ENCODE results near the gene PFN1. TPM values are rescaled to one million over a fixed set of nuclear protein-coding genes. Genes with fewer than 3 reads are reported as not detected.
A peak's percentile ranks its signal among the peaks of the same experiment; 100 is the strongest.

PFN1 gene
- total RNA-seq, 1 experiment from 2014 or later: 1,459 TPM

DNA sequence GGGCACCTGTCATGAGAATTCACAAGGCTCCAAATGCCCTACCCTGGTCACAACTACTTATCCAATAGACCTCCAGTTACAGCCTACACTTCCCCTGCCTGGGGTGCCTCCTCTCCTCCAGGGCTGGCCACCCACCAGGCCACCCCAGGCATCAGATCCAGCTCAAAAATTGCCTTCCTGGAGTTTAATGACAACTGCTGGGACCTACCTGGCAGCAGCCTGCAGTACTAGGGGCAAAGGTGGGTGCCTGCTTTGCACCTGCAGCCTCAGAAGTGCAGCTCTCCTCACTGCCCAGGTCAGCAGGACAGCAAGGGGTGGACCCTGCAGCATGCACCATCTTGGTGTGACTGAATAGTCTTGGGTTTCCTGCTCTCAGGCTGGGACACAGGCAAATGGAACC is 12.7 kb downstream of the PFN1 start:
- no peaks in the 10 kb centered on the region for H3K9me2 ChIP-seq (ENCODE audit: insufficient read depth)
- H3K27ac ChIP-seq: no peak overlapping the region
- H3K79me2 ChIP-seq (ENCODE audit: low read depth): peaks cover 19% of the 10 kb centered on the region
- peaks cover 29% of the 10 kb centered on the region for H3F3A ChIP-seq (ENCODE audit: insufficient read depth, low read depth)
- H4K20me1 ChIP-seq (ENCODE audit: insufficient read depth): no peaks in the 10 kb centered on the region
- no peak for DNase-seq
- no peak overlapping the region for H3K4me3 ChIP-seq
- no TSS peak for BruUV-seq (replicated peaks)
- TF ChIP-seq CTCF (conservative IDR thresholded peaks at IDR 0.05) (no peak), EZH2 (IDR thresholded peaks at IDR 0.05; ENCODE audit: low read depth) (no peak)
- H3K4me1 ChIP-seq (replicated peaks; ENCODE audit: insufficient read depth): peaks cover 21% of the 10 kb centered on the region
- no peak overlapping the region for H2AFZ ChIP-seq
- H3K4me2 ChIP-seq: no peak overlapping the region
- ChIA-PET POLR2A (ENCODE audit: unreplicated experiment) (no interaction called here), CTCF (no interaction called here)
- intact Hi-C loops (cut with micrococcal nuclease; ENCODE audit: unreplicated experiment): no loop called here
- H3K9me3 ChIP-seq (ENCODE audit: insufficient read depth, low read depth): no peaks in the 10 kb centered on the region
- peaks cover 5% of the 10 kb centered on the region; the same call in 1 of the 2 replicates for H3K36me3 ChIP-seq (ENCODE audit: low read depth)
- no peaks in the 10 kb centered on the region for H3K27me3 ChIP-seq (ENCODE audit: insufficient read depth, low read depth)

- no TSS peak for BruUV-seq (replicated peaks)
- peak; percentile 54 to 77 for DNase-seq
- no peaks in the 10 kb centered on the region for H3K9me2 ChIP-seq (ENCODE audit: insufficient read depth)
- peaks cover 21% of the 10 kb centered on the region for H3K4me1 ChIP-seq (replicated peaks; ENCODE audit: insufficient read depth)
- H3K27ac ChIP-seq: no peak overlapping the region
- H2AFZ ChIP-seq: no peak overlapping the region
- peaks cover 5% of the 10 kb centered on the region; the same call in 1 of the 2 replicates for H3K36me3 ChIP-seq (ENCODE audit: low read depth)
- H3K27me3 ChIP-seq (ENCODE audit: insufficient read depth, low read depth): no peaks in the 10 kb centered on the region
- TF ChIP-seq EZH2 (IDR thresholded peaks at IDR 0.05; ENCODE audit: low read depth): no peak
- TF ChIP-seq CTCF (conservative IDR thresholded peaks at IDR 0.05): no peak; the same call in 1 of the 2 replicates
- H3K4me2 ChIP-seq: peak overlapping the region; percentile 28
- CTCF ChIA-PET: interaction anchor here (0.6 to 0.9 kb wide), 4 partner anchors 15 to 444 kb away, joined by 3 to 4 read pairs (median 4); partner anchors contain the start of gene CHRNE
- peaks cover 17% of the 10 kb centered on the region for H3K79me2 ChIP-seq (ENCODE audit: low read depth)
- POLR2A ChIA-PET (ENCODE audit: unreplicated experiment): interaction anchor here (0.6 to 0.7 kb wide), 4 partner anchors 14 to 442 kb away, joined by 3 to 5 read pairs (median 4); partner anchors contain the start of gene PFN1
- H4K20me1 ChIP-seq (ENCODE audit: insufficient read depth): no peaks in the 10 kb centered on the region
- H3F3A ChIP-seq (ENCODE audit: insufficient read depth, low read depth): peaks cover 22% of the 10 kb centered on the region
- H3K9me3 ChIP-seq (ENCODE audit: insufficient read depth, low read depth): no peaks in the 10 kb centered on the region
- no peak overlapping the region for H3K4me3 ChIP-seq
- intact Hi-C loops (cut with micrococcal nuclease; ENCODE audit: unreplicated experiment): no loop called here
These were observed 14.0 kb downstream of the PFN1 start for GRCh38 chr17:4934173-4934979.

DNA sequence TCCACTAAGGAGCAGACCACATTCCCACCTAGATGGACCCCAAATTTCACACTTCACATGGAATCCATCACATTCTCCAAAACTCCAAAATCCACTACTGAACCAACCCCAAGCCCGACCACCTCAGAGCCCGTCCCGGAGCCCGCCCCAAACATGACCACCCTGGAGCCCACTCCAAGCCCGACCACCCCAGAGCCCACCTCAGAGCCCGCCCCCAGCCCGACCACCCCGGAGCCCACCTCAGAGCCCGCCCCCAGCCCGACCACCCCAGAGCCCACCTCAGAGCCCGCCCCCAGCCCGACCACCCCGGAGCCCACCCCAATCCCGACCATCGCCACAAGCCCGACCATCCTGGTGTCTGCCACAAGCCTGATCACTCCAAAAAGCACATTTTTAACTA is 14.7 kb downstream of the PFN1 start:
- Histone ChIP-seq H3K9me2 (ENCODE audit: insufficient read depth) (no peaks in the 10 kb centered on the region), H3K79me2 (ENCODE audit: low read depth) (peaks cover 10% of the 10 kb centered on the region), H3K4me1 (replicated peaks; ENCODE audit: insufficient read depth) (peaks cover 16% of the 10 kb centered on the region), H3K27ac (no peak overlapping the region), H3K9me3 (ENCODE audit: insufficient read depth, low read depth) (no peaks in the 10 kb centered on the region), H3K4me3 (no peak overlapping the region), H4K20me1 (ENCODE audit: insufficient read depth) (no peaks in the 10 kb centered on the region), H2AFZ (no peak overlapping the region), H3K27me3 (ENCODE audit: insufficient read depth, low read depth) (no peaks in the 10 kb centered on the region), H3K4me2 (peak overlapping the region; percentile 28; the same call in 1 of the 2 replicates), H3F3A (ENCODE audit: insufficient read depth, low read depth) (peaks cover 17% of the 10 kb centered on the region), H3K36me3 (ENCODE audit: low read depth) (peaks cover 5% of the 10 kb centered on the region; the same call in 1 of the 2 replicates)
- no peak for TF ChIP-seq CTCF (conservative IDR thresholded peaks at IDR 0.05)
- no peak for TF ChIP-seq EZH2 (IDR thresholded peaks at IDR 0.05; ENCODE audit: low read depth)
- POLR2A ChIA-PET (ENCODE audit: unreplicated experiment): interaction anchor here (0.6 to 0.7 kb wide), 2 partner anchors 89 to 441 kb away, joined by 3 to 5 read pairs; no protein-coding TSS in a partner anchor
- intact Hi-C loops (cut with micrococcal nuclease; ENCODE audit: unreplicated experiment): no loop called here
- no peak for DNase-seq
- no TSS peak for BruUV-seq (replicated peaks)
- CTCF ChIA-PET: interaction anchor here (0.7 to 0.9 kb wide), 2 partner anchors 24 to 31 kb away, joined by 4 read pairs; partner anchors contain the start of gene CHRNE

All from PC-9 (cell line).